GM21528 (cell line): Measurements from ENCODE around the gene TMEM81.

Experiments
- ATAC-seq: cut with Tn5 transposase; IDR thresholded peaks from one replicate; pipeline ENCODE4 v1.9.1; 2021; ENCODE audit warnings: mild to moderate bottlenecking, moderate library complexity; ENCODE audit not compliant: unreplicated experiment, low FRiP score

TMEM81 gene

DNA sequence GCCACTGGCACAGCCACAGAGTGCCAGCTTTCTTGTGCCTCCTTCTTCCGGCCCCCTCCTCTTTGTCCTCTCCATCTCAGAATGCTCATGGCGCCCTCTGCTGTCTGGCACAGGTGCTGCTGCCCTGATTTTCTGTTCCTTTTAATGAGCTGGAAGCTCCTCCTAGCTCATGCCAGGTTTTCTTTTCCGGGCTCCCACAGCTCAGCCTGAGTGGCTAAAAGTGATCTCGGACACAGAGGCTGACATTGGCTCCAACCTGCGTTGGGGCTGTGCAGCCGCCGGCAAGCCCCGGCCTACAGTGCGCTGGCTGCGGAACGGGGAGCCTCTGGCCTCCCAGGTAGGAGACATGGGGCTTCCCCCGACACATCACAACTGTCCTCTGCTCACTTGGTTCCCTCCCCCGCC lies 22.6 kb downstream of the TMEM81 start:
- ATAC-seq = no peak

DNA sequence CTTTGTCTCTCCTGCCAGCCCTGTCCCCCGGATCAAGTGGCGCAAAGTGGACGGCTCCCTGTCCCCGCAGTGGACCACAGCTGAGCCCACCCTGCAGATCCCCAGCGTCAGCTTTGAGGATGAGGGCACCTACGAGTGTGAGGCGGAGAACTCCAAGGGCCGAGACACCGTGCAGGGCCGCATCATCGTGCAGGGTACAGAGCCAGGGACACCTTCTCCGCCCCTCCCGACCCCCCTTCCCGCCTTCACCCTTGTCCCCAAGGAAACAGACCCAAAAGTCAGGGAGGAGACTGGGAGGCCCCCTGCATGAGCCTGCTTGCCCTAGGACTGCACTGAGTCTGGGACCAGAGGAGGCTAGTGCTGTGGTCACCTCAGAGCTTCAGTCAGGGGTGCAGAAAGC lies 23.0 kb downstream of the TMEM81 start:
- ATAC-seq = no peak

DNA sequence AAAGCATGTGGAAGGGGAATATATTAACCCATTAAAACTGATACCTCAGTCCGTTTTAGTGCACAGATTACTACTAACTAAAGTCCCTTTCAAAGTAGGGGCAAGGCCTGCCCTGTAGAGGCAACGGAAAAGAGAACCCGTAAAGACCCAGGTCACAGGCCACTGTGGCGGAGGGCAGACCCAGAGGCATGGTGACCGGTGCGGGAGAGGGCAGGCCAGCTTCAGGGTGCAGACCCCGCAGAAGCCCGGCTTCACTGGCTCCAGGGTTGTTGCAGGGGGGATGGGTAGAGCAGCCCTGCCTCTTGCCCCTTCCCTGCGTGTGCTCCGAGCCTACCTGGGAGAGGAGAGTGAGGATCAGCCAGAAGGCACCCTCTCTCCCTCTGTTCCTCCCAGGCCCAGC lies 23.5 kb downstream of the TMEM81 start:
- ATAC-seq = no peak

DNA sequence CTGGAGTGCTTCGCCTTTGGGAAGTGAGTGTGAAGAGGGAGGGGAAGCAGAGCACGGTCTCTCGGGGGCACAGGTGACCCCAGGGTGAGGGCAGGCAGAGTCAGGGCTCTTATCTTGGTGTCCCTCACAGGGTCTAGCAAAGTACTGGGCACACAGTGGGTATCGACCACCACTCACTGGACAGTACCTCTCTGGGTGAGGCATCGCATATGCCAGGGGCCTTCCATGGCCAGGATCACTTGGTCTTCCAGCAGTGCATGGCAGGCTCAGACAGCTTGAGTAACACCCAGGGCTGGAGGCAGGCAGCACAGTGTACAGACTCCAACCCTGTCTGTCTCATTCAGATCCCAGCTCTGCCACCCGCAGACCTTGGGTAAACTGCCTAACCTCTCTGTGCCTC lies 24.6 kb downstream of the TMEM81 start:
- ATAC-seq = no peak

DNA sequence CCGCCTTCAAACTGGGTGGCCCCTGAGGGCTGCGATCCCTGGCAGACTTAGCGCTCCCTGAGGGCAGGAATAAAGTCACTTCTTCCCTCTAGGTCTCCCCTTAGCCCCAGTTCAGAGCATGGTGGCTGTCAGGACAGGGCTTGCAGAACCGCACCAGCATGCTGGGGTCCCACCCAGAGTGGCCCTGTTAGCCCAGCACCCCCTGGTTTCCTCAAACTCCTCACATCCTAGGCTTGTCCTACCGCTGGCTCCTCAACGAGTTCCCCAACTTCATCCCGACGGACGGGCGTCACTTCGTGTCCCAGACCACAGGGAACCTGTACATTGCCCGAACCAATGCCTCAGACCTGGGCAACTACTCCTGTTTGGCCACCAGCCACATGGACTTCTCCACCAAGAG lies 25.4 kb downstream of the TMEM81 start:
- no peak for ATAC-seq

- no peak for ATAC-seq
These were observed 26.3 kb downstream of the TMEM81 start for GRCh38 chr1:205057808-205058575.

GRCh38 chr1:205056956-205057568 lies 27.2 kb downstream of the TMEM81 start:
- no peak for ATAC-seq

DNA sequence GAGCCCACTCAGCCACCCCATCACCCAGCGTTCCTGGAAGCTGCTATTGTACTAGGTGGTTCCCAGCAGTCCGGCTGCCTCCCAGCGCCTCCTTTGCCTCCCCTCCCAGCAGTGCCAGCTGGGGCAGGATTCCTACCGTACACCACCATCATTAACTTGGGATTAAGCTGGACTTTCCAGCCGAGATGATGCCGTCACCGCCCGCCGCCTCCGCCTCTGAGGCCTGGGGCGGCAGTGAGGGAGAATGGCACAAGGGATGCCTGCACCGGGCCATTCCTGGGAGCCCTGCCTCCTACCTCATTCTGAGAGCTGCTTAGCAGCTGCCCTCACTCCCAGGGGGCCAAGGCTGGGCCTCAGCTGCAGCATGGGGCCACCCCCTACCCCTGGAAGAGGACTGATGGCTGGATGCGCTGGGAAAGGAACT lies 28.1 kb downstream of the TMEM81 start:
- no peak for ATAC-seq

GRCh38 chr1:205054013-205054412 lies 30.2 kb downstream of the TMEM81 start:
- ATAC-seq = no peak

- no peak for ATAC-seq
These were observed 31.0 kb downstream of the TMEM81 start for GRCh38 chr1:205053296-205053695.

DNA sequence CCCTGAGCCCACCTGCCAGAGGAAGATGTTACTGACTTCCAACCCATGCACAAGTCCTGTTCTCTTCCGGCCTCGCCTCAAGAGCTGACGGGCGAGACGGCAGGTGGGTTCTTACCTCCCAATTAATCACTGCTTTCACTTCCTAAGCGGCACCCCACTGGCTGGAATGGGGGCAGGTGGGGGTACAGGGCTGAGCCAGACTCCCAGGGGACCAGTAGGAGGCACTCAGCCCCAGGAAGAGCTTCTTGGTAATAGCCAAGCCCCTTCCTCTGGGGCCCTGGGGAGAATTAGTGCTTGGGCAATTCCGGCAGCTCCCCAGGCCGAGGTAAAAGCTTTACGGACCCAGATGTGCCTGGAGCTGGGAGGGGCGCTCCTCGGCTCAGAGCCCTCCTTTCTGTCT lies 31.6 kb downstream of the TMEM81 start:
- no peak for ATAC-seq

DNA sequence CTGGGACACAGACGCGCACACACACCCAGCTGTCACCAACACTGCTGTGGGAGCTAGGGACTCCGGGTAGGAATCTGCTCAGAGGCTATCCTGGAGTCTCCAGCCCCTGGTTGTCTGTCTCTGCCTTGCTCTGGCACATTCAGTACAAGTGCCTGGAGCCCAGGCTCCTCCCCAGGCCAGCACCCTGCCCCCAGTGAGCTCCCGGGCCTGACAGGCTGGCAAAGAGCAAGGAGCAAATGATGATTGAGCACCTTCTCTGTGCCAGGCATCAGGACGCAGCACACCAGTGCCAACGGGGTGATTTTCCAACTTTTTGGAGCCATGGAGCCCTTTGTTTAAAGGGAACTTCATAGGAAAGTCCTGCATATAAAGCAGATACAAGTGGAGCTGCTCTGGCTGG lies 34.8 kb downstream of the TMEM81 start:
- no peak for ATAC-seq

- no peak for ATAC-seq
These were observed 35.9 kb downstream of the TMEM81 start for GRCh38 chr1:205048382-205048781.

DNA sequence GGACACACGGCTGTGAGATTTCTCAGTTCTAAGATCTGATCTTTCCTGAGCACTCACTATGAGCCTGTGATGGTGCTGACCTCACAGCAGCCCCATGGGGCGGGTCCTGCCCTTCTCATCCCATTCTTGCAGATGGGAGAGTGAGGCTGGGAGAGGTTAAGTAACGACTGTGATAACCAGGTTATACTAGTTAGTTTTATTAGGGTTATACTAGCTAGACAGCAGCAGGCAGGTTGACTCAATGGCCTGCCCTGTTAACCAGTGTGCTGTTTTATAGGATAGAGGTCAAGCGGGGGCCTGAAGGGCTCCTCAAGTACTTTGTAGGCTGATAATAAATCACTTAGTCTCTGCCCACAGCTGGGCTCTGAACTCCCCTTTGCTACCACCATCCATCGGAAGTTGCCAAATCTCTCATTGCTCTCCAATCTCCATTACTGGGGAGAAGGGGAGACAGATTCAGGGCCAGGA lies 36.5 kb downstream of the TMEM81 start:
- no peak for ATAC-seq

DNA sequence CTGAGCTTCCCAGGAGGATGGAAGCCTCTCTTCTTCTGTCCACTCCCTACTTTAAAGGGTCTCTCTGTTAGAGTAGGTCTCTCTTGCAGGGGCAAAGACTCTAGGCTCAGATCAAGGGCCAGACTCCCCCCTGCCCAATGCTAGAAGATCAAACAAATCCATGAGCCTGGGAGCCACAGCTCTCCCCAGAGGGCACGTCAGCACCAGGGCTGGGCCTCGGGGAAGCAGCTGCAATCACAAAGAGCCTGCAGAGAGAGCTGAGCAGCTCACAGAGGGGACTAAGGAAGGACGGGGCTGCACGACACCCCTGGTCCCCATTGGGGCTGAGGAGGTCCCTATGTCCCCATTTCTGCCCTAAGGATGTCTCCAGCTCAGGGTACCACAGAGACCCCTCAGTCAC lies 37.4 kb downstream of the TMEM81 start:
- no peak for ATAC-seq

- ATAC-seq = no peak
These were observed 39.1 kb downstream of the TMEM81 start for GRCh38 chr1:205045146-205045545.

GRCh38 chr1:205044741-205045140 lies 39.5 kb downstream of the TMEM81 start:
- ATAC-seq = no peak

GRCh38 chr1:205043866-205044265 lies 40.4 kb downstream of the TMEM81 start:
- no peak for ATAC-seq

DNA sequence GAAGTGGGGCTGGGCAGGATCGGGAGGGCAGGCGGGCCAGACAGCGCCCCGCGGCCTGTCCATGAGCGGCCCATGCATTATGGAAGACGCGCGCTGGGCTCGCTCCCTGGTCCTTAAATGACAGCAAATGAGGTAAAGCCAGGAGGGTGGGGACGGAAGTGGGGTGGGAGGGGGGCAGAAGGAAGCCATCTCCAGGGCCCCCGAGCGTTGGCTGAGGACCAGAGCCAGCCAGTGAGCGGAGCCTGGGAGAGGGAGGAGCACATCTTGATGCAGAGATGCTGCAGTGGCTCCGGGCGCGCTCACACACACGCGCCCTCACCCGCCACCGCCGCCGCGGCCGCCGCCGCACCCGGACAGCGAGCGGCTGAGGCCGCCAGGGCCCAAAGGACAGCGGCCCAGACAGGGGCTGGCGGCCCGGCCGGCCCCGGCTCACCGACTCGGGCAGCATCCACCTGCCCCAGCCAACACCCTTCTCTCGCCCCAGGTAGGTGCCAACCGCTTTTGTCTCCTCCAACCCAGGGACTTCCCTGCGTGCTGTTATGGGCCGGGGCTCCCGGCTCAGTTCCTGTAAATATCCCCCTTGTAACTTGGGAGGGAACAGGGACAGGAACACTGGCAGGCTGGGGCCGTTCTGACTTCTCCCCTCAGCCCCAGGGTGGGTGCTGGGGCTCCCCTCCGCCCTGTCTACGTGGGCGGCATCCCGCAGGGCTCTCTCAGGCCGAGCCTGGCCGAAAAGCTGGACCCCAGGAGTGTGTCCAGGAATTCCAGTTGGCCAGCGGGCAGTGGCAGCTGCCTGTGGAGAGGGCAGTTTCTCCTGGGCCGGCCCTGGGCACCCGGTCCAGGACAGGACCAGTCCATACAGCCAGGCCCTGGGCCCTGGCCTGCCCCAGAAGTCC lies 41.1 kb downstream of the TMEM81 start, which contains the start of gene CNTN2:
TSS of gene CNTN2 (plus strand) at position 302 of the 896 bp plus-strand sequence. CDS start 9,974 bp downstream, outside the sequence.
- ATAC-seq = no peak

DNA sequence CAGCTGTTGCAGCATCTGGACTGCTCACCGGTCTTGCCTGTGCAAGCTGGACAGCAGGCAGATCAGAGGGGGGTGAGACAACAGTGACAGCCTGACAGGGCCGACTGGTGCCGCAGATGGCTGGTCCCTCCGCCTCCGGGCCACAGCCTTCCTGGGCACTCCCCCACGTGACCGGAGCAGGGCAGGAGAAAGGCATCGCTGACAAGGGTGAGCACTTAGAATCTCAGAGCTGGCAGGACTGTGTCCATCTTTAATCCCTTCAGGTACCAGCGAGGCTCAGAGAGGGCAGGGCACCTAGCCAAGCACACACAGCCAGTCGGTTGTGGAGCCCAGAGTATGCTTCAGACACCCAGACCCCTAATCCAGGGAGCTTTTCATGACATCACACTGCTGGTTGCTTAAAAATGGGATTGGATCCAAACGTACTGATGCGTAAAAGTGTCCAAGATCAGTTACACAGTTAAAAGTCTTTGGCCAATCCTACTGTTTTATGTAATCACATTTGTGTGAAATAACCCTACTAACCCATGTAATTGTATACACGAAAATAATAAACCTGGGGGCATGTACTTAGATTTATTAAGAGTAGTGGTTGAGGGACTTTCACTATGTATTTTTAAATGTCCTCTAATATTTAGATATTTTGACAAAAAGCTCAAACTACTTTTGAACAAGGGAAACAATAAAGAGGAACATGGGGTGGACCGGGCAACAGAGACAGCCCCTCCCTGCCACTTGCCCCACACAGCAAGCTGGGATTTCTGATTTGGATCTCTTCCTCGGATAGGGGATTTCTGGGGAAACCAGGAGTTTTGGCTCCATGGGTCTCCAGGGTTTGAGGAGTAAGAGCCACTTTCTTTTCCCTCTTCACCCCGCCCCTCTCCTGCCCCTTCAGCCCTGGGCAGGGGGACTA lies 42.0 kb downstream of the TMEM81 start:
- ATAC-seq = no peak
